Mucosa of descending colon (tissue), 3 donors: Measurements from ENCODE around the gene KANK2. TPM values are rescaled to one million over a fixed set of nuclear protein-coding genes. Genes with fewer than 3 reads are reported as not detected.

Experiments used
- ATAC-seq: fragments of 200-7000 bp; cut with Tn5 transposase; one replicate; pipeline ENCODE4 v1.9.1; 2020; ENCODE audit warnings: mild to moderate bottlenecking, moderate library complexity
- DNase-seq, 3 donors: peaks; one replicate each; pipeline ENCODE4 v3.0.0-alpha.2; 2020
- H3K36me3 ChIP-seq: fragments of 200-600 bp; one replicate; pipeline ENCODE4 v1.8.0; 2021; ENCODE audit warnings: low read depth, mild to moderate bottlenecking
- H3K4me1 ChIP-seq: fragments of 200-600 bp; one replicate; pipeline ENCODE4 v1.8.0; 2021; ENCODE audit warnings: low read depth, mild to moderate bottlenecking
- H3K4me3 ChIP-seq: fragments of 200-600 bp; one replicate; pipeline ENCODE4 v1.8.0; 2021; ENCODE audit warnings: mild to moderate bottlenecking
- H3K9me3 ChIP-seq: fragments of 200-600 bp; one replicate; pipeline ENCODE4 v1.8.0; 2021; ENCODE audit warnings: mild to moderate bottlenecking
- intact Hi-C, 2 donors: fragments of 100-400 bp; cut with DNase I in 1 of 2; cut with micrococcal nuclease in 1 of 2; formaldehyde crosslinking; loops; one replicate each; pipeline versions ENCODE4 v1.11.0 to v1.11.1; 2022; cut with DNase I, micrococcal nuclease
- long read RNA-seq, 2 donors: library from polyadenylated mRNA; unstranded; transcript quantifications; one replicate each; pipeline ENCODE4 v2.0.0, GENCODE V29; 2019 to 2021
- total RNA-seq, 3 donors: library from RNA; stranded (reverse); fragmentation: NEBNext Ultra II Directional in 2 of 3; extraction: Animal tissue kit (Norgen Biotek cat#: 25700) in 2 of 3; gene quantifications; one replicate each; pipeline versions ENCODE4 v1.2.1 to v1.2.4, GENCODE V29; 2021 to 2023
- TF ChIP-seq, protein P1 (sequence below): fragments of 200-600 bp; IDR thresholded peaks from one replicate; pipeline ENCODE4 v1.8.0; 2022; ENCODE audit warnings: antibody characterized with exemption, mild to moderate bottlenecking
- donor health status: DM: no; HTN: no; CAD: no; lungs with moderate emphysema.
- donor health status: DM: no; HTN: no; CAD: no.
- donor health status: DM: no; HTN: yes; CAD: no.

KANK2 gene
- total RNA-seq: 100 to 1,000 TPM in 1 of 3 donors, 10 to 100 TPM in 2; 28.0 to 562 (median 77.5) TPM
- long read RNA-seq, donor 1, full-length matches to known transcripts: 35 of 487 reads
- long read RNA-seq, donor 1, partial matches to known transcripts: 240 of 487 reads
- long read RNA-seq, donor 1, other reads (novel, unspliced or antisense): 212 of 487 reads
- long read RNA-seq, donor 2, full-length matches to known transcripts: 4 of 23 reads
- long read RNA-seq, donor 2, partial matches to known transcripts: 1 of 23 reads
- long read RNA-seq, donor 2, other reads (novel, unspliced or antisense): 18 of 23 reads

DNA sequence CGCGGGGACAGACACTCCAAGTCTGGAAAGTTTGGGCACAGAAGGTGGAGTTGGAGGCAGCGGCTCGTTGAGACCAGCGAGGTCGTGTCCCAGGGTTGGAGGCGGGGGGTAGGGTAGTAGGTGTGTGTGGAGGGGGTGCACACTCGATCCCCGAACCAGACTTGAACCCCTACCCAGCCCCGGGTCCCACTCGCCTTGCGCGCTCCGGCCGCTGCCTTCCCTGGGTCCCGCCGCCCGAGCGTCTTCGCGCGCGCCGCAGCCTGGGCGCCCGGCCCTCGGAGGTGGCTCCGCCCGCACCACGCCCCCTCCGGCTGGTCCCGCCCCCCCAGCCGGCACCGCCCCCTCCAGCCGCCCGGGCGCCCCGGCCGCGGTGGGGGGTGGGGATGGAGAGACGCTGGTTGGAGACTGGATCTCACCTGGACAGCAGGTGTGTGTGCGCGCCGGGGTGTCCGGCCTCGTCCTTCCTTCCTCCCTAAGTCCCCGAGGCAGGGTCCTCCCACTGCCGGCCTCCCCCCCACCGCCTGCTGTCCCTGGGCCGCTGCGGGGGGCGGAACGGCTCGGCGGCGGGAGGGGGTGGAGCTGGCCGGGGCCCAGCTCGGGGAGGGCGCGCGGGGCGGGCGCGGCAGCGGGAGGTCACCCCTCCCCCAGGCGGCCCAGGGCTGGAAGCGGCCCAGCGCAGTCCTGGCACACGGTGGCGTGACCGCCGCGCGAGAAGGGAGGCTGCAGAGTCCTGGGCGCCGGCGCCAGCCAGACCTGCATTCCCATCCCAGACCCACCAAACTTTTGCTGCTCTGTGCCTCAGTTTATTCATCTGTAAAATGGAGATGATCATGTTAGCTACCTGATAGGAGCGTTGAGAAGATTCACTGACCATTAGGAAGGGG lies at the start of gene KANK2:
TSS of gene KANK2 (minus strand) at position 255 of the 884 bp plus-strand sequence. CDS start 3,034 bp downstream, outside the sequence.
- intact Hi-C loops: no loop called here
- DNase-seq (peak; percentile 88 to 95 (median 90)), ATAC-seq (peak; percentile 97)
- H3K4me3 ChIP-seq: peak within 1 kb of the TSS; percentile 17
- peaks cover 11% of the 10 kb centered on the region for H3K4me1 ChIP-seq
- H3K9me3 ChIP-seq: no peaks in the 10 kb centered on the region
- H3K36me3 ChIP-seq: no peaks in the 10 kb centered on the region
- TF ChIP-seq, protein P1, sequence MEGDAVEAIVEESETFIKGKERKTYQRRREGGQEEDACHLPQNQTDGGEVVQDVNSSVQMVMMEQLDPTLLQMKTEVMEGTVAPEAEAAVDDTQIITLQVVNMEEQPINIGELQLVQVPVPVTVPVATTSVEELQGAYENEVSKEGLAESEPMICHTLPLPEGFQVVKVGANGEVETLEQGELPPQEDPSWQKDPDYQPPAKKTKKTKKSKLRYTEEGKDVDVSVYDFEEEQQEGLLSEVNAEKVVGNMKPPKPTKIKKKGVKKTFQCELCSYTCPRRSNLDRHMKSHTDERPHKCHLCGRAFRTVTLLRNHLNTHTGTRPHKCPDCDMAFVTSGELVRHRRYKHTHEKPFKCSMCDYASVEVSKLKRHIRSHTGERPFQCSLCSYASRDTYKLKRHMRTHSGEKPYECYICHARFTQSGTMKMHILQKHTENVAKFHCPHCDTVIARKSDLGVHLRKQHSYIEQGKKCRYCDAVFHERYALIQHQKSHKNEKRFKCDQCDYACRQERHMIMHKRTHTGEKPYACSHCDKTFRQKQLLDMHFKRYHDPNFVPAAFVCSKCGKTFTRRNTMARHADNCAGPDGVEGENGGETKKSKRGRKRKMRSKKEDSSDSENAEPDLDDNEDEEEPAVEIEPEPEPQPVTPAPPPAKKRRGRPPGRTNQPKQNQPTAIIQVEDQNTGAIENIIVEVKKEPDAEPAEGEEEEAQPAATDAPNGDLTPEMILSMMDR: no peak

DNA sequence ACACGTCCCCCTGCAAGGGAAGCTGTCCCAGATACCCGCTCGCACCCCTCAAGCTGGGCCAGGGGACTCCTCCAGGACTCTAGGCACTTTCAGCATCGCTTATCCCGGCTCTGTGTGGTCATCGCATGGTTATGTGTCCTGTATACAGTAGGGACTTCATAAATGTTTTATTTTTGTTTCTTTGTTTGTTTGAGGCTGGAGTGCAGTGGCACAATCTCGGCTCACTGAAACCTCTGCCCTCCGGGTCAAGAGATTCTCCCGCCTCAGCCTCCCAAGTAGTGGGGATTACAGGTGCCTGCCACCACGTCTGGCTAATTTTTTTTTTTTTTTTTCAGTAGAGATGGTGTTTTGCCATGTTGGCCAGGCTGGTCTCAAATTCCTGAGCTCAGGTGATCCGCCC lies 49.6 kb upstream of the KANK2 start:
- ATAC-seq (no peak), DNase-seq (no peak)
- intact Hi-C loops: no loop called here
- TF ChIP-seq, protein P1: no peak
- Histone ChIP-seq H3K4me1 (no peaks in the 10 kb centered on the region), H3K9me3 (no peaks in the 10 kb centered on the region), H3K36me3 (no peaks in the 10 kb centered on the region), H3K4me3 (no peak overlapping the region)

DNA sequence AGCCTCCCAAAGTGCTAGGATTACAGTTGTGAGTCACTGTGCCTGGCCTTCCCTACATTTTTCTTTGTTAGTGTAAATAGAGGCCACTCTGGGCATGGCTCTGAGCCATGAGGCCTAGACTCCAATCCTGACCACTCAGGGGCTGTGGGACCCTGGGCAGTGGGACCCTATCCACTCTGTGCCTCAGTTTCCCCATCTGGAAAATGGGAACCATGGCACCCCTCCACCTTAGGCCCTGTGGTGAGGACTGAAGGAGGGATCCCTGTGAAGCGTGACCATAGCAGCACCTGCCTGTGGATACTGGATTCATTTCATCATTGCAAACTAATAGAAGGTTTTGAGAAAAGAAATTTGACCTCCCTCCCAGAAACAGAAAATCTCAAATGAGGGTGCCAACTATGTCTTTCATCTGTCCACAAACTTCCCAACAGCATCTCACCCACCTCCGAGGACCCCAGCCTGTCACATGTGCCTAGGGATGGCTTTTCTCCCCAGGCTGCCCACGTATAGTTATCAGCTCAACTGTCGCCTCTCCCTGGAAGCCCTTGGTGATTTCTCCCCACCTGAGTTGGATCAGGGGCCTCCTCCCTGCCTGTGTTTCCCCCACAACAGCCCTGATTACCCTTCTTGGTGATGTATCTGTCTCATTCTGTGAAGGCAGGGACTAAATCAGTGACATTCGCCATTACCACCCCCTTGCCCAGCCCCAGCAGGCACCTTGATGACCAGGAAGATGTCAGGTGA lies 47.7 kb upstream of the KANK2 start:
- intact Hi-C loops: no loop called here
- Histone ChIP-seq H3K4me3 (no peak overlapping the region), H3K36me3 (no peaks in the 10 kb centered on the region), H3K9me3 (no peaks in the 10 kb centered on the region), H3K4me1 (no peaks in the 10 kb centered on the region)
- TF ChIP-seq, protein P1: no peak
- no peak for DNase-seq
- ATAC-seq: no peak

DNA sequence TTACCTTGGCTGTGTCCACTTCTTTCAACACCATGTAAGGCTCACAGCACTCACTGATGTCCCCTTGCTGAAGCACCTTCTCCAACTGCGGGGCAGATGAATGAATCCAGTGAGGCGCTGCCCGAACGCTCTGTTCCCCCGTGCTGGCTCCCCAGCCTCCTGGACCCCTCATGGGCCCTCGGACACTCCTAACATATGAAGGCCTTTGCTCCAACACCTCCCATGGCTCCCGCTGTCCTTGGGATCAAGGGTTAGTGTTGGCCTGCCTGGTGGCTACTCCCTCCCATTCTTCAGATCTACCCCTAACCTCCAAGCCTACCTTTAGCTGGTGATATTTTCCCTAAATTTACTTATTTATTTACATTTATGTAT lies 46.4 kb upstream of the KANK2 start:
- H3K4me1 ChIP-seq: no peaks in the 10 kb centered on the region
- TF ChIP-seq, protein P1: no peak
- H3K9me3 ChIP-seq: no peaks in the 10 kb centered on the region
- H3K4me3 ChIP-seq: no peak overlapping the region
- intact Hi-C loops: no loop called here
- no peak for ATAC-seq
- no peak for DNase-seq
- H3K36me3 ChIP-seq: no peaks in the 10 kb centered on the region

DNA sequence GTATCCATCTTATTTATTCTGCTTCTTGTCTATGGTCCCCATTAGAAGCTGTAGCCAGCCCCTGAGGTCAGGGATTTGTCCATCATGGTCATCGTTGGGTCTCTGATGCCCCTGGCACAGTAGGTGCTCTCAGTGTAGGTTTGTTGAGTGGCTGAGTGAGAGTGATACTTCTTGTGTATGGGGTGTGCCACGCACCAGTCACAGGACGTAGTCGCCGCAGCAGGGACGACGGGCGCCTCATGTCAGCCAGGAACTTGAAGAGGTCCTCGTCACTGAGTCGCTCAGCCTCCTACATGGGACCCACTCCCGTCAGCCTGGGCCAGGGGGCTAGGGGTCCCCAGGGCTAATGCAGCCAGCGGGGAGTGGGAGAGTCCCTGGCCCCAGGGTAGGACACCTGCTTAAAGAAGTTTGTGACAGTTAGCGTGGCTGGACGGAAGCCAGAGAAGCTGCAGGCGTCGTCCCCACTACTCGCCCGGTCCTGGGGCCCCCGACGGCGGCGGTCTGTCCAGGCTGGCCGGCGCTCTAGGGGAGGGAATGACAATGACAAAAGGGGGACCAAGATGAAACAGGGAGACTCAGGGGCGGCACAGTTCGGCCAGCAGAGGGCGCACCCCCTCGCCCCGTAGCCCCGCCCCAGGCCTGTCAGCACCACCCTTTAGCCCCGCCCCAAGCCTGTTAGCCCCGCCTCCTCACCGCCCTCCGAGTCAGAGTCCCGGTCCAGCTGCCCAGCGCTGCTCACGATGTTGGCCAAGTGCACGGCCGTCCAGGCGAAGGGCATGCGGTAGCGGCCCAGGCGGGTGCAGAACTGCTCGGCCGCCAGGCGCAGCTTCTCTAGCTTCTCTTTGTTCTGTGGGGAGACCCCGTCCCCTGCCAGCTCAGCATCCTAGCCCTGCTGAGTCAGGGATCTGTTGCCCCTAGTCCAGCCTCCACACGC lies 45.8 kb upstream of the KANK2 start:
- DNase-seq (peak; percentile 91 to 94 (median 94)), ATAC-seq (peak; percentile 99)
- TF ChIP-seq, protein P1: peak; percentile 75
- Histone ChIP-seq H3K9me3 (no peaks in the 10 kb centered on the region), H3K4me3 (no peak overlapping the region), H3K36me3 (no peaks in the 10 kb centered on the region), H3K4me1 (no peaks in the 10 kb centered on the region)
- intact Hi-C loops: no loop called here
